Liver (tissue), 9 donors: ENCODE results near the gene IRAK3. TPM values are rescaled to one million over a fixed set of nuclear protein-coding genes. Genes with fewer than 3 reads are reported as not detected.

Experiments used
- DNase-seq: peaks from one replicate; pipeline ENCODE4 v3.0.0-alpha.2; 2017; ENCODE audit warnings: low spot score
- H3K27ac ChIP-seq, 2 donors: one replicate each; pipeline ENCODE4 v1.7.0; 2013; ENCODE audit warnings: inconsistent platforms in 2 of 2, low read length in 2 of 2, control low read depth in 1 of 2, low read depth in 1 of 2, mild to moderate bottlenecking in 1 of 2
- H3K27me3 ChIP-seq, 4 donors: one replicate each; pipeline versions ENCODE4 v1.6.1 to v1.7.0; 2013; ENCODE audit warnings: low read length in 3 of 4, inconsistent platforms in 1 of 4, mild to moderate bottlenecking in 1 of 4, moderate library complexity in 1 of 4; ENCODE audit not compliant: control insufficient read depth in 4 of 4, insufficient read depth in 4 of 4
- H3K36me3 ChIP-seq, 4 donors: one replicate each; pipeline versions ENCODE4 v1.6.1 to v1.7.0; 2013; ENCODE audit warnings: low read length in 3 of 4, mild to moderate bottlenecking in 3 of 4, low read depth in 1 of 4, moderate library complexity in 1 of 4; ENCODE audit not compliant: control insufficient read depth in 4 of 4, insufficient read depth in 3 of 4
- H3K4me1 ChIP-seq, 4 donors: one replicate each; pipeline versions ENCODE4 v1.6.1 to v1.7.0; 2013; ENCODE audit warnings: low read length in 3 of 4, mild to moderate bottlenecking in 3 of 4, moderate library complexity in 1 of 4; ENCODE audit not compliant: control insufficient read depth in 4 of 4, insufficient read depth in 4 of 4
- H3K4me3 ChIP-seq, 3 donors: one replicate each; pipeline versions ENCODE4 v1.6.1 to v1.7.0; 2013; ENCODE audit warnings: low read length in 3 of 3, control low read depth in 1 of 3, low read depth in 1 of 3, mild to moderate bottlenecking in 1 of 3
- H3K9ac ChIP-seq, 2 donors: one replicate each; pipeline ENCODE4 v1.7.0; 2013; ENCODE audit warnings: low read length in 2 of 2, mild to moderate bottlenecking in 2 of 2, moderate library complexity in 2 of 2, control low read depth in 1 of 2, low read depth in 1 of 2
- H3K9me3 ChIP-seq, 4 donors: one replicate each; pipeline versions ENCODE4 v1.6.1 to v1.7.0; 2013; ENCODE audit warnings: low read length in 3 of 4; ENCODE audit not compliant: control insufficient read depth in 4 of 4
- ATF3 ChIP-seq: IDR thresholded peaks from 2 replicates; pipeline ENCODE4 v1.6.1; 2016; ENCODE audit warnings: antibody characterized with exemption
- CTCF ChIP-seq: fragments of 150-350 bp; IDR thresholded peaks from 2 replicates; pipeline ENCODE4 v1.5.1; 2017; ENCODE audit warnings: improper control_type of control experiment, low read depth, low read length; ENCODE audit not compliant: missing input control
- EGR1 ChIP-seq, 2 donors: IDR thresholded peaks; 2 replicates each; pipeline ENCODE4 v1.6.1; 2016 to 2018; ENCODE audit warnings: antibody characterized with exemption in 2 of 2, low read depth in 2 of 2
- FOXA1 ChIP-seq: IDR thresholded peaks from 2 replicates; pipeline ENCODE4 v1.6.1; 2016; ENCODE audit warnings: antibody characterized with exemption
- FOXA2 ChIP-seq: IDR thresholded peaks from 2 replicates; pipeline ENCODE4 v1.6.1; 2016; ENCODE audit warnings: antibody characterized with exemption
- GABPA ChIP-seq, 2 donors: IDR thresholded peaks in 1 of 2; conservative IDR thresholded peaks in 1 of 2; 2 replicates each; pipeline ENCODE4 v1.6.1; 2016; ENCODE audit warnings: antibody characterized with exemption in 2 of 2, mild to moderate bottlenecking in 1 of 2, moderate library complexity in 1 of 2
- HNF4A ChIP-seq, 2 donors: conservative IDR thresholded peaks; 2 replicates each; pipeline ENCODE4 v1.6.1; 2016; ENCODE audit warnings: antibody characterized with exemption in 2 of 2, mild to moderate bottlenecking in 2 of 2
- HNF4G ChIP-seq: IDR thresholded peaks from 2 replicates; pipeline ENCODE4 v1.6.1; 2016; ENCODE audit warnings: antibody characterized with exemption
- NR2F2 ChIP-seq: IDR thresholded peaks from 2 replicates; pipeline ENCODE4 v1.6.1; 2016; ENCODE audit warnings: antibody characterized with exemption
- RAD21 ChIP-seq, 2 donors: IDR thresholded peaks; 2 replicates each; pipeline ENCODE4 v1.6.1; 2016; ENCODE audit warnings: antibody characterized with exemption in 2 of 2, mild to moderate bottlenecking in 2 of 2
- RXRA ChIP-seq, 2 donors: IDR thresholded peaks; 2 replicates each; pipeline ENCODE4 v1.6.1; 2017 to 2018; ENCODE audit warnings: antibody characterized with exemption in 2 of 2, mild to moderate bottlenecking in 1 of 2
- SP1 ChIP-seq: IDR thresholded peaks from 2 replicates; pipeline ENCODE4 v1.6.1; 2018; ENCODE audit warnings: antibody characterized with exemption, mild to moderate bottlenecking
- YY1 ChIP-seq: IDR thresholded peaks from 2 replicates; pipeline ENCODE4 v1.6.1; 2016; ENCODE audit warnings: antibody characterized with exemption, mild to moderate bottlenecking
- ZBTB33 ChIP-seq: IDR thresholded peaks from 2 replicates; pipeline ENCODE4 v1.6.1; 2016; ENCODE audit warnings: antibody characterized with exemption
- WGBS: extraction: QIAGEN DNeasy Blood & Tissue Kit; methylation state at CpG from one replicate; pipeline ENCODE4 v1.1.7; 2013; 5-methylcytosine and 5-hydroxymethylcytosine counted together
- polyA plus RNA-seq, 2 donors: library from polyadenylated mRNA; stranded (reverse) in 1 of 2; unstranded in 1 of 2; fragments of 200-250 nt in 1 of 2; fragments of >200 nt in 1 of 2; fragmentation: Nextera tagmentation in 1 of 2; extraction: Ambion mirVana in 1 of 2; gene quantifications; one replicate each; pipeline versions ENCODE4 v1.2.1 to v1.2.3, GENCODE V29; 2013 to 2015
- total RNA-seq, 2 donors: library from RNA; depleted of rRNA; stranded (reverse); fragments of >200 nt; gene quantifications; one replicate each; pipeline ENCODE4 v1.2.3, GENCODE V29; 2014
- donor health status: healthy.
- donor health status: healthy.
- donor health status: healthy.
- donor health status: healthy.
- donor health status: healthy.

IRAK3 gene
- total and polyA plus RNA-seq, 4 donors, result 1.1 to 8.6 (median 3.5) TPM

- TF ChIP-seq ZBTB33, result no peak
- TF ChIP-seq RXRA (IDR thresholded peaks at IDR 0.05), result no peak
Observed at GRCh38 chr12:66195242-66195641, 6.2 kb downstream of the IRAK3 start (continued).

GRCh38 chr12:66196806-66197205 is 7.8 kb downstream of the IRAK3 start:
- H3K4me3 ChIP-seq, result no peak overlapping the region
- 41% methylated on average over 3 of the region's 3 CpGs for WGBS
- no peaks in the 10 kb centered on the region for H3K36me3 ChIP-seq
- H3K9me3 ChIP-seq, result peaks cover 0 to 7% (median 2%) of the 10 kb centered on the region in 4 donors
- H3K4me1 ChIP-seq, result no peaks in the 10 kb centered on the region
- peaks cover 0 to 3% (median 1%) of the 10 kb centered on the region in 4 donors for H3K27me3 ChIP-seq
- no peak for TF ChIP-seq ATF3
- TF ChIP-seq GABPA (IDR thresholded peaks at IDR 0.05 in 1 of 2, conservative IDR thresholded peaks at IDR 0.05 in 1 of 2), result no peak
- no peak for TF ChIP-seq RXRA (IDR thresholded peaks at IDR 0.05)
- no peak for TF ChIP-seq YY1
- no peak for TF ChIP-seq SP1
- TF ChIP-seq EGR1 (IDR thresholded peaks at IDR 0.05; ENCODE audit: low read depth in 2 of 2), result no peak
- TF ChIP-seq RAD21 (IDR thresholded peaks at IDR 0.05), result no peak
- no peak for TF ChIP-seq NR2F2
- TF ChIP-seq HNF4G, result no peak
- no peak for TF ChIP-seq FOXA2
- TF ChIP-seq HNF4A (conservative IDR thresholded peaks at IDR 0.05), result no peak
- no peak for TF ChIP-seq CTCF
- H3K27ac ChIP-seq, result no peak overlapping the region
- no peak for DNase-seq
- H3K9ac ChIP-seq, result no peak overlapping the region

- no peak for DNase-seq
- WGBS, result 63% methylated on average over 3 of the region's 3 CpGs
- Histone ChIP-seq H3K4me1 (no peaks in the 10 kb centered on the region), H3K36me3 (no peaks in the 10 kb centered on the region), H3K27ac (no peak overlapping the region), H3K27me3 (peaks cover 0 to 3% (median 1%) of the 10 kb centered on the region in 4 donors), H3K4me3 (no peak overlapping the region), H3K9me3 (peaks cover 0 to 7% (median 2%) of the 10 kb centered on the region in 4 donors), H3K9ac (no peak overlapping the region)
- TF ChIP-seq NR2F2, result no peak
- no peak for TF ChIP-seq GABPA (IDR thresholded peaks at IDR 0.05 in 1 of 2, conservative IDR thresholded peaks at IDR 0.05 in 1 of 2)
- no peak for TF ChIP-seq EGR1 (IDR thresholded peaks at IDR 0.05; ENCODE audit: low read depth in 2 of 2)
- no peak for TF ChIP-seq FOXA1
- TF ChIP-seq SP1, result no peak
- TF ChIP-seq HNF4A (conservative IDR thresholded peaks at IDR 0.05), result no peak
Observed at GRCh38 chr12:66197495-66197921, 8.5 kb downstream of the IRAK3 start.
